ENCODE data around the gene LIPC. TPM values are rescaled to one million over a fixed set of nuclear protein-coding genes. Genes with fewer than 3 reads are reported as not detected.

Gene LIPC
- total and polyA plus RNA-seq, 9 of the 15 experiments (the other 6 are each of a cell fraction or from before 2014, with no cell fraction given): 0.07 to 0.41 (median 0.11) TPM; not detected in 2

DNA sequence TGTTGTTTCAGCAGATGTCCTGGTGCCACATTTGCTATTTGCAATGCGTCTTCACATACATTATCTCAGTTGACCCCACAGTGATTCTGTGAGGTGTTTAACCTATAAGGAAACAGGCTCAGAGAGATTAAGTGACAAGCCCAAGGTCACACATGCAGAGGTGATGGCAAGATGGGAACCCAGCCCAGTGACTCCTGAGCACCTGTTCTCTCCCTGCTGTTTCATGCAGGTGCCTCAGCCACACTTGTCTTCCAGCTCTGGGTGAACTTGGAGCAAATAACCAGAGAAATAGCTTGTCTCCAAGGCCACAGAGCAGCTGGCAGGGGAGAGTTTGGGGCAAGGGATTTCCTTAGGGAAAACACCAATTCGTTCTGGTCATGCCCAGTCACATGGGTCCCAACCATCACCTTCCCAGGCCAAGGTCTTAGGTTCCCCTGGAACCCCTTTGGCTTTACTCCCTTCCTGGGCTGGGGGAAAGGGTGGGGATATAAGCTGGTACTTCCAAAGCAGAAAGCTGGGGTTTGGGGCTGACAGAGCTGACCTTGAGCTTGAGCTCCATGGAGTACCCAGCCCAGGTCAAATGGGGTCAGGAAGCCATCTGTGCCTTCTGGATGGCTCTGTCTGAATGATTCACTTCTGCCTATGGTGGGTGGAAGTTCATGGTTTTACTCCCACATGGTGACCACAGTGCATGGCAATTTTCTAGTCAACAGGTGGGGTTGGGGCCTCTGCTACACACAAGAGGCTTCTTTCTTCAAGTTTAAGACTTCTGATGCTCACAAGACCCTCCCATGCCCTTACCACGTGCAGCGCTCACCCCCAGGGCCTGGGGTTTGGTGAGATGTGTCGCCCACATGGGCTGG lies 22.4 kb downstream of the LIPC start:
- BruUV-seq (replicated peaks): no TSS peak
- H3K4me2 ChIP-seq (ENCODE audit: insufficient read depth, low read length): no peak overlapping the region
- H2AFZ ChIP-seq (ENCODE audit: low read depth, low read length): no peak overlapping the region
- no peaks in the 10 kb centered on the region for H3K9me3 ChIP-seq (replicated peaks; ENCODE audit: control insufficient read depth, insufficient read depth, low read depth, low read length)
- DNase-seq (ENCODE audit: extremely low read depth in 1 of 4, low spot score in 3 of 4): peak in 2 of 4 experiments; percentile 25 to 47
- 0 out of 3 replicates have a peak, but pooled peaks have one; percentile 36 for ATAC-seq
- WGBS (ENCODE audit: insufficient coverage, low coverage, missing lambda C conversion rate): 50% methylated on average over 5 of the region's 5 CpGs
- H3K9me1 ChIP-seq (ENCODE audit: control insufficient read depth, insufficient read depth, low read length): no peaks in the 10 kb centered on the region
- no peak overlapping the region for H3K27ac ChIP-seq (ENCODE audit: extremely low read depth, low read depth, low read length)
- no peaks in the 10 kb centered on the region for H4K20me1 ChIP-seq (replicated peaks; ENCODE audit: control insufficient read depth, insufficient read depth, low read length)
- H3K4me1 ChIP-seq (replicated peaks in 1 of 2; ENCODE audit: control insufficient read depth in 2 of 2, insufficient read depth in 2 of 2, low read length in 2 of 2): peaks cover 0 to 20% of the 10 kb centered on the region in 2 experiments; a peak in 4 of 5 replicates
- intact Hi-C loops (cut with micrococcal nuclease) (no loop called here), in situ Hi-C loops (cut with MboI) (no loop called here)
- H3K36me3 ChIP-seq (ENCODE audit: control insufficient read depth, insufficient read depth, low read length): no peaks in the 10 kb centered on the region
- POLR2A ChIA-PET: interaction anchor here (0.6 kb wide), 1 partner anchor 155 kb away, joined by 3 read pairs; no protein-coding TSS in a partner anchor
- no peak overlapping the region for H3K4me3 ChIP-seq
- CTCF ChIA-PET (ENCODE audit: low intra/inter-chr PET ratio): no interaction called here
- no peak overlapping the region for H3K9ac ChIP-seq (ENCODE audit: insufficient read depth in 1 of 2, low read depth in 2 of 2, low read length in 2 of 2)
- no peaks in the 10 kb centered on the region for H3K79me2 ChIP-seq (ENCODE audit: control insufficient read depth, insufficient read depth, low read length)
- no peaks in the 10 kb centered on the region for H3K27me3 ChIP-seq (ENCODE audit: control insufficient read depth in 2 of 2, insufficient read depth in 2 of 2, low read length in 2 of 2)
- no peak for FAIRE-seq
- no peak for TF ChIP-seq ZBED1 (IDR thresholded peaks at IDR 0.05)
- no peak for TF ChIP-seq ZNF507 (tag; conservative IDR thresholded peaks at IDR 0.05)
- TF ChIP-seq ZNF175 (CRISPR knock-in tag; IDR thresholded peaks at IDR 0.05; ENCODE audit: low read depth): no peak
- peak; percentile 43; the same call in 1 of the 2 replicates for TF ChIP-seq ZBTB7A (IDR thresholded peaks at IDR 0.05; ENCODE audit: borderline replicate concordance, control insufficient read depth, low read depth, low read length)
- peak; percentile 33; the same call in 1 of the 2 replicates for TF ChIP-seq JUND (IDR thresholded peaks at IDR 0.05; ENCODE audit: borderline replicate concordance, low read depth, low read length)
- TF ChIP-seq JUND (tag; IDR thresholded peaks at IDR 0.05; ENCODE audit: borderline replicate concordance, low read depth, low read length): no peak
- TF ChIP-seq HIVEP1 (CRISPR knock-in tag; IDR thresholded peaks at IDR 0.05): no peak
- TF ChIP-seq BRD4 (IDR thresholded peaks at IDR 0.05): no peak
- TF ChIP-seq, protein P1, sequence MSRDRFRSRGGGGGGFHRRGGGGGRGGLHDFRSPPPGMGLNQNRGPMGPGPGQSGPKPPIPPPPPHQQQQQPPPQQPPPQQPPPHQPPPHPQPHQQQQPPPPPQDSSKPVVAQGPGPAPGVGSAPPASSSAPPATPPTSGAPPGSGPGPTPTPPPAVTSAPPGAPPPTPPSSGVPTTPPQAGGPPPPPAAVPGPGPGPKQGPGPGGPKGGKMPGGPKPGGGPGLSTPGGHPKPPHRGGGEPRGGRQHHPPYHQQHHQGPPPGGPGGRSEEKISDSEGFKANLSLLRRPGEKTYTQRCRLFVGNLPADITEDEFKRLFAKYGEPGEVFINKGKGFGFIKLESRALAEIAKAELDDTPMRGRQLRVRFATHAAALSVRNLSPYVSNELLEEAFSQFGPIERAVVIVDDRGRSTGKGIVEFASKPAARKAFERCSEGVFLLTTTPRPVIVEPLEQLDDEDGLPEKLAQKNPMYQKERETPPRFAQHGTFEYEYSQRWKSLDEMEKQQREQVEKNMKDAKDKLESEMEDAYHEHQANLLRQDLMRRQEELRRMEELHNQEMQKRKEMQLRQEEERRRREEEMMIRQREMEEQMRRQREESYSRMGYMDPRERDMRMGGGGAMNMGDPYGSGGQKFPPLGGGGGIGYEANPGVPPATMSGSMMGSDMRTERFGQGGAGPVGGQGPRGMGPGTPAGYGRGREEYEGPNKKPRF (IDR thresholded peaks at IDR 0.05; ENCODE audit: low read depth, low read length): no peak
- no peak for TF ChIP-seq NFXL1 (CRISPR knock-in tag; IDR thresholded peaks at IDR 0.05)
- TF ChIP-seq, protein P2, sequence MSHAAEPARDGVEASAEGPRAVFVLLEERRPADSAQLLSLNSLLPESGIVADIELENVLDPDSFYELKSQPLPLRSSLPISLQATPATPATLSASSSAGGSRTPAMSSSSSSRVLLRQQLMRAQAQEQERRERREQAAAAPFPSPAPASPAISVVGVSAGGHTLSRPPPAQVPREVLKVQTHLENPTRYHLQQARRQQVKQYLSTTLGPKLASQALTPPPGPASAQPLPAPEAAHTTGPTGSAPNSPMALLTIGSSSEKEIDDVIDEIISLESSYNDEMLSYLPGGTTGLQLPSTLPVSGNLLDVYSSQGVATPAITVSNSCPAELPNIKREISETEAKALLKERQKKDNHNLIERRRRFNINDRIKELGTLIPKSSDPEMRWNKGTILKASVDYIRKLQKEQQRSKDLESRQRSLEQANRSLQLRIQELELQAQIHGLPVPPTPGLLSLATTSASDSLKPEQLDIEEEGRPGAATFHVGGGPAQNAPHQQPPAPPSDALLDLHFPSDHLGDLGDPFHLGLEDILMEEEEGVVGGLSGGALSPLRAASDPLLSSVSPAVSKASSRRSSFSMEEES (CRISPR knock-in tag; IDR thresholded peaks at IDR 0.05): no peak
- TF ChIP-seq, protein P3, sequence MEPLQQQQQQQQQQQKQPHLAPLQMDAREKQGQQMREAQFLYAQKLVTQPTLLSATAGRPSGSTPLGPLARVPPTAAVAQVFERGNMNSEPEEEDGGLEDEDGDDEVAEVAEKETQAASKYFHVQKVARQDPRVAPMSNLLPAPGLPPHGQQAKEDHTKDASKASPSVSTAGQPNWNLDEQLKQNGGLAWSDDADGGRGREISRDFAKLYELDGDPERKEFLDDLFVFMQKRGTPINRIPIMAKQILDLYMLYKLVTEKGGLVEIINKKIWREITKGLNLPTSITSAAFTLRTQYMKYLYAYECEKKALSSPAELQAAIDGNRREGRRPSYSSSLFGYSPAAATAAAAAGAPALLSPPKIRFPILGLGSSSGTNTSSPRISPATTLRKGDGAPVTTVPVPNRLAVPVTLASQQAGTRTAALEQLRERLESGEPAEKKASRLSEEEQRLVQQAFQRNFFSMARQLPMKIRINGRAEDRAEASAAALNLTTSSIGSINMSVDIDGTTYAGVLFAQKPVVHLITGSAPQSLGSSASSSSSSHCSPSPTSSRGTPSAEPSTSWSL (CRISPR knock-in tag; IDR thresholded peaks at IDR 0.05; ENCODE audit: borderline replicate concordance): no peak
- peak; percentile 52 for TF ChIP-seq CBFA2T2 (conservative IDR thresholded peaks at IDR 0.05)
- TF ChIP-seq, protein P4, sequence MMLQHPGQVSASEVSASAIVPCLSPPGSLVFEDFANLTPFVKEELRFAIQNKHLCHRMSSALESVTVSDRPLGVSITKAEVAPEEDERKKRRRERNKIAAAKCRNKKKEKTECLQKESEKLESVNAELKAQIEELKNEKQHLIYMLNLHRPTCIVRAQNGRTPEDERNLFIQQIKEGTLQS (IDR thresholded peaks at IDR 0.05): 0 out of 2 replicates have a peak, but pooled peaks have one; percentile 19
- TF ChIP-seq, protein P4 (CRISPR knock-in tag; conservative IDR thresholded peaks at IDR 0.05): no peak
- TF ChIP-seq NR1H2 (CRISPR knock-in tag; IDR thresholded peaks at IDR 0.05): no peak
